RWPE2 (cell line): Measurements from ENCODE around the gene ZNF467.

ENCODE experiments used
- ATAC-seq: fragments of 200-7000 bp; cut with Tn5 transposase; 3 replicates; pipeline ENCODE4 v1.9.1; 2021; ENCODE audit warnings: low read depth
- DNase-seq: peaks from one replicate; pipeline ENCODE4 v3.0.0-alpha.2; 2020; ENCODE audit warnings: low spot score
- H3K27ac ChIP-seq: fragments of 450-650 bp; 2 replicates; pipeline ENCODE4 v1.5.1; 2017; ENCODE audit warnings: mild to moderate bottlenecking; ENCODE audit not compliant: poor library complexity, severe bottlenecking
- H3K27me3 ChIP-seq: fragments of 250-450 bp; sonication (Bioruptor Pico); 2 replicates; pipeline ENCODE4 v1.5.1; 2021; ENCODE audit warnings: mild to moderate bottlenecking, moderate library complexity; ENCODE audit not compliant: insufficient read depth, poor library complexity, severe bottlenecking
- H3K36me3 ChIP-seq: fragments of 250-450 bp; sonication (Bioruptor Pico); 2 replicates; pipeline ENCODE4 v1.5.1; 2020; ENCODE audit warnings: low read depth, mild to moderate bottlenecking, moderate library complexity
- H3K4me1 ChIP-seq: fragments of 250-450 bp; sonication (Bioruptor Pico); 2 replicates; pipeline ENCODE4 v1.5.1; 2021; ENCODE audit warnings: mild to moderate bottlenecking, moderate library complexity; ENCODE audit not compliant: insufficient read depth, poor library complexity, severe bottlenecking
- H3K4me3 ChIP-seq: fragments of 250-450 bp; sonication (Bioruptor Pico); 2 replicates; pipeline ENCODE4 v1.5.1; 2021; ENCODE audit warnings: mild to moderate bottlenecking, moderate library complexity; ENCODE audit not compliant: severe bottlenecking
- H3K9me3 ChIP-seq: fragments of 250-450 bp; sonication (Bioruptor Pico); 2 replicates; pipeline ENCODE4 v1.5.1; 2021; ENCODE audit warnings: mild to moderate bottlenecking, moderate library complexity; ENCODE audit not compliant: severe bottlenecking
- CTCF ChIP-seq: fragments of 450-650 bp; IDR thresholded peaks from one replicate; pipeline ENCODE4 v1.5.1; 2017; ENCODE audit warnings: mild to moderate bottlenecking, moderate library complexity; ENCODE audit not compliant: poor library complexity, severe bottlenecking

Gene ZNF467

GRCh38 chr7:149819961-149820340 is 46.6 kb upstream of the ZNF467 start:
- Histone ChIP-seq H3K4me1 (no peaks in the 10 kb centered on the region), H3K4me3 (no peak overlapping the region), H3K36me3 (no peaks in the 10 kb centered on the region), H3K9me3 (no peaks in the 10 kb centered on the region), H3K27ac (no peak overlapping the region), H3K27me3 (no peaks in the 10 kb centered on the region)
- DNase-seq (no peak), ATAC-seq (no peak)
- TF ChIP-seq CTCF = no peak

GRCh38 chr7:149819141-149819960 is 46.0 kb upstream of the ZNF467 start:
- ATAC-seq = no peak
- Histone ChIP-seq H3K36me3 (no peaks in the 10 kb centered on the region), H3K27ac (no peak overlapping the region), H3K9me3 (no peaks in the 10 kb centered on the region), H3K27me3 (no peaks in the 10 kb centered on the region), H3K4me3 (no peak overlapping the region), H3K4me1 (no peaks in the 10 kb centered on the region)
- no peak for TF ChIP-seq CTCF
- DNase-seq = no peak

- no peak for TF ChIP-seq CTCF
- H3K9me3 ChIP-seq = no peaks in the 10 kb centered on the region
- H3K27ac ChIP-seq = no peak overlapping the region
- no peaks in the 10 kb centered on the region for H3K27me3 ChIP-seq
- H3K36me3 ChIP-seq = no peaks in the 10 kb centered on the region
- DNase-seq (no peak), ATAC-seq (no peak)
- H3K4me3 ChIP-seq = no peak overlapping the region
- H3K4me1 ChIP-seq = no peaks in the 10 kb centered on the region
Measured at GRCh38 chr7:149818536-149818840, 45.1 kb upstream of the ZNF467 start.

GRCh38 chr7:149817836-149818535 is 44.6 kb upstream of the ZNF467 start:
- no peaks in the 10 kb centered on the region for H3K4me1 ChIP-seq
- no peaks in the 10 kb centered on the region for H3K27me3 ChIP-seq
- DNase-seq (no peak), ATAC-seq (no peak)
- no peak for TF ChIP-seq CTCF
- no peak overlapping the region for H3K27ac ChIP-seq
- no peaks in the 10 kb centered on the region for H3K36me3 ChIP-seq
- no peak overlapping the region for H3K4me3 ChIP-seq
- H3K9me3 ChIP-seq = no peaks in the 10 kb centered on the region

- ATAC-seq = no peak
- DNase-seq = no peak
- H3K4me3 ChIP-seq = no peak overlapping the region
- H3K27me3 ChIP-seq = no peaks in the 10 kb centered on the region
- no peaks in the 10 kb centered on the region for H3K4me1 ChIP-seq
- H3K36me3 ChIP-seq = no peaks in the 10 kb centered on the region
- no peak overlapping the region for H3K27ac ChIP-seq
- TF ChIP-seq CTCF = no peak
- H3K9me3 ChIP-seq = no peaks in the 10 kb centered on the region
Measured at GRCh38 chr7:149817301-149817771, 43.9 kb upstream of the ZNF467 start.
